H1 (cell line): ENCODE data around the gene HPGDS. TPM values are rescaled to one million over a fixed set of nuclear protein-coding genes. Genes with fewer than 3 reads are reported as not detected.

Experiments
- SP4 ChIP-seq: IDR thresholded peaks from 2 replicates; pipeline ENCODE4 v1.6.1; 2012; ENCODE audit warnings: low read length, inconsistent platforms
- polyA plus RNA-seq, 7 experiments: library from polyadenylated mRNA; depleted of rRNA in 3 of 7; stranded (reverse) in 5 of 7; unstranded in 2 of 7; fragments of >200 nt in 5 of 7; fragments of 200-250 nt in 2 of 7; gene quantifications; 1 replicate in 5 of 7; 2 replicates in 1 of 7; 4 replicates in 1 of 7; pipeline versions ENCODE4 v1.2.1 to v1.2.3, GENCODE V29; 2011 to 2013; ENCODE audit warnings: missing spikeins in 2 of 7, mixed read lengths in 2 of 7
- total RNA-seq: library from RNA; stranded (reverse); fragmentation: NEBNext Ultra II Directional; extraction: Animal tissue kit (Norgen Biotek cat#: 25700); gene quantifications from 2 replicates; pipeline ENCODE4 v1.2.1, GENCODE V29; 2021

Gene HPGDS
- total and polyA plus RNA-seq, 2 of the 8 experiments (the other 6 are each of a cell fraction or from before 2014, with no cell fraction given) = not detected

- no peak for TF ChIP-seq SP4
Observed at GRCh38 chr4:94345266-94345665, 2.6 kb upstream of the HPGDS start (continued).
